GM10266 (cell line): ENCODE measurements around the gene COMT.

Experiments
- DNase-seq: peaks from one replicate; pipeline ENCODE4 v3.0.0; 2012; ENCODE audit errors: extremely low spot score
- CTCF ChIP-seq: IDR thresholded peaks from 2 replicates; pipeline ENCODE4 v1.5.1; 2012; ENCODE audit warnings: mild to moderate bottlenecking, low read depth; ENCODE audit not compliant: control insufficient read depth, insufficient read depth; ENCODE audit errors: missing control alignments

The COMT gene

GRCh38 chr22:20014526-20015186 lies 73.1 kb downstream of the COMT start:
- no peak for TF ChIP-seq CTCF
- no peak for DNase-seq

GRCh38 chr22:20015187-20015625 lies 73.6 kb downstream of the COMT start:
- no peak for TF ChIP-seq CTCF
- DNase-seq, result no peak

- DNase-seq, result no peak
- no peak for TF ChIP-seq CTCF
These were observed 74.6 kb downstream of the COMT start for GRCh38 chr22:20015971-20016733.

- TF ChIP-seq CTCF, result no peak
- DNase-seq, result peak; percentile 100
These were observed 75.4 kb downstream of the COMT start, which contains the start of gene ARVCF for GRCh38 chr22:20016734-20017621. TSS of gene ARVCF (minus strand) at chr22:20016823. CDS start at chr22:19990794, 26,029 bp downstream.

- no peak for TF ChIP-seq CTCF
- DNase-seq, result no peak
These were observed 76.0 kb downstream of the COMT start for GRCh38 chr22:20017622-20017958.

- DNase-seq, result no peak
- no peak for TF ChIP-seq CTCF
These were observed 76.4 kb downstream of the COMT start for GRCh38 chr22:20018001-20018400.
